Sigmoid colon (tissue), 4 donors: ENCODE data around the gene PLCB1.
"Not testable (repeated sequence)": the region's sequence is repeated elsewhere in the genome, so short reads cannot be mapped to it uniquely, and the experiment has no call there.

Source experiments
- CTCF ChIP-seq, 4 experiments: fragments of 450-650 bp in 3 of 4; fragments of 200-600 bp in 1 of 4; IDR thresholded peaks; one replicate each; pipeline ENCODE4 v1.5.1; 2016 to 2019; ENCODE audit warnings: antibody characterized with exemption in 4 of 4, mild to moderate bottlenecking in 3 of 4, moderate library complexity in 2 of 4
- POLR2A ChIP-seq, 2 donors: fragments of 450-650 bp; IDR thresholded peaks; one replicate each; pipeline ENCODE4 v1.6.1; 2016; ENCODE audit warnings: antibody characterized with exemption in 2 of 2, mild to moderate bottlenecking in 2 of 2, moderate library complexity in 2 of 2
- POLR2AphosphoS5 ChIP-seq, 4 donors: sonication (generic); formaldehyde crosslinking; IDR thresholded peaks; one replicate each; pipeline ENCODE4 v1.6.1; 2017; ENCODE audit warnings: antibody characterized with exemption in 4 of 4

- TF ChIP-seq CTCF, POLR2A, POLR2AphosphoS5 (IDR thresholded peaks at IDR 0.05): not testable (repeated sequence)
These were observed 719.9 kb downstream of the PLCB1 start for GRCh38 chr20:8851919-8852318.
